Renal cortical epithelial cell (primary cell): Measurements from ENCODE around the gene FASTKD3. TPM values are rescaled to one million over a fixed set of nuclear protein-coding genes. Genes with fewer than 3 reads are reported as not detected.

Experiments
- total RNA-seq: library from RNA; depleted of rRNA; stranded (reverse); fragments of >200 nt; gene quantifications from 2 replicates; pipeline ENCODE4 v1.2.3, GENCODE V29; 2014

Gene FASTKD3
- total RNA-seq, 1 donor from 2014 or later: 14.8 TPM

Other genes starting within 250 kb of the FASTKD3 start
- 0.55 TPM in 1 of 2 replicates, not detected in the other for gene CFAP90, start 17.9 kb downstream of the FASTKD3 start, total RNA-seq
- 38.7 and 46.7 TPM in 2 replicates for gene MTRR, start 117 bp upstream of the FASTKD3 start, total RNA-seq